ENCODE data around the gene SNRNP48. TPM values are rescaled to one million over a fixed set of nuclear protein-coding genes. Genes with fewer than 3 reads are reported as not detected.

The SNRNP48 gene
- total RNA-seq, 1 experiment from 2014 or later: 13.7 TPM

- H3K79me2 ChIP-seq (ENCODE audit: low read length): no peaks in the 10 kb centered on the region
- H3K27me3 ChIP-seq (ENCODE audit: low read length): no peaks in the 10 kb centered on the region
- H3K4me3 ChIP-seq (ENCODE audit: low read length): no peak overlapping the region
- H3K9me3 ChIP-seq (ENCODE audit: low read length): no peaks in the 10 kb centered on the region
- DNase-seq: no peak
- no peak overlapping the region for H3K4me2 ChIP-seq (ENCODE audit: low read depth, low read length, poor library complexity, severe bottlenecking)
- no peaks in the 10 kb centered on the region for H3K9me2 ChIP-seq (replicated peaks; ENCODE audit: insufficient read depth, low read length)
- no peak overlapping the region for H3K27ac ChIP-seq (ENCODE audit: low read length)
- no peak overlapping the region for H2AFZ ChIP-seq (ENCODE audit: low read length)
- H3K4me1 ChIP-seq (ENCODE audit: low read length): no peaks in the 10 kb centered on the region
- H3K9ac ChIP-seq (ENCODE audit: low read length): no peak overlapping the region
- H4K20me1 ChIP-seq (ENCODE audit: insufficient read depth, low read depth, low read length): no peaks in the 10 kb centered on the region
- H3K36me3 ChIP-seq (ENCODE audit: insufficient read depth, low read length): no peaks in the 10 kb centered on the region
Measured at GRCh38 chr6:7555671-7556070, 34.3 kb upstream of the SNRNP48 start.

GRCh38 chr6:7556394-7557106 lies 33.4 kb upstream of the SNRNP48 start:
- no peaks in the 10 kb centered on the region for H3K79me2 ChIP-seq (ENCODE audit: low read length)
- no peak for DNase-seq
- no peak overlapping the region for H3K27ac ChIP-seq (ENCODE audit: low read length)
- H3K4me1 ChIP-seq (ENCODE audit: low read length): no peaks in the 10 kb centered on the region
- H3K9ac ChIP-seq (ENCODE audit: low read length): no peak overlapping the region
- H3K36me3 ChIP-seq (ENCODE audit: insufficient read depth, low read length): no peaks in the 10 kb centered on the region
- no peaks in the 10 kb centered on the region for H3K9me3 ChIP-seq (ENCODE audit: low read length)
- H3K4me2 ChIP-seq (ENCODE audit: low read depth, low read length, poor library complexity, severe bottlenecking): no peak overlapping the region
- H4K20me1 ChIP-seq (ENCODE audit: insufficient read depth, low read depth, low read length): no peaks in the 10 kb centered on the region
- H3K4me3 ChIP-seq (ENCODE audit: low read length): no peak overlapping the region
- H3K27me3 ChIP-seq (ENCODE audit: low read length): no peaks in the 10 kb centered on the region
- no peaks in the 10 kb centered on the region for H3K9me2 ChIP-seq (replicated peaks; ENCODE audit: insufficient read depth, low read length)
- H2AFZ ChIP-seq (ENCODE audit: low read length): no peak overlapping the region

DNA sequence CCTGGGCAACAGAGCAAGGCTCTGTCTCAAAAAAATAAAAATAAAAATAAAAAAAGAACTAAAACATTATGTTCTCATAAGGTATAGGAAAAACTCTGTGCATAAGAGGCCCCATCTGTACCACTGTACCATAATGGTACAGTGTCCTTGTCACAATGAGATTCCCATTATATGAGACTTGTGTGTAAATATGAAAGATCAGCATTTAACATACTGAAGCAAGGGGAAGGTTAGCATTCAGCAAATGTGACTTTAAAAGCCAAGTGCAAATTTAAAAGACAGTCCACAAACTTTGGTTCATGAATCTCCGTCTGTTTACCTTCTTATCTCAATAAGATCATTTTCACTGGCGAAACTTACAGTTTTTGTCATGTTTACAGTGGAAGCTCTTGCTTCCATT lies 32.3 kb upstream of the SNRNP48 start:
- no peak overlapping the region for H2AFZ ChIP-seq (ENCODE audit: low read length)
- H3K36me3 ChIP-seq (ENCODE audit: insufficient read depth, low read length): no peaks in the 10 kb centered on the region
- H3K4me3 ChIP-seq (ENCODE audit: low read length): no peak overlapping the region
- no peaks in the 10 kb centered on the region for H4K20me1 ChIP-seq (ENCODE audit: insufficient read depth, low read depth, low read length)
- H3K9me3 ChIP-seq (ENCODE audit: low read length): no peaks in the 10 kb centered on the region
- no peak overlapping the region for H3K27ac ChIP-seq (ENCODE audit: low read length)
- no peaks in the 10 kb centered on the region for H3K4me1 ChIP-seq (ENCODE audit: low read length)
- H3K79me2 ChIP-seq (ENCODE audit: low read length): no peaks in the 10 kb centered on the region
- no peaks in the 10 kb centered on the region for H3K27me3 ChIP-seq (ENCODE audit: low read length)
- no peaks in the 10 kb centered on the region for H3K9me2 ChIP-seq (replicated peaks; ENCODE audit: insufficient read depth, low read length)
- DNase-seq: no peak
- no peak overlapping the region for H3K4me2 ChIP-seq (ENCODE audit: low read depth, low read length, poor library complexity, severe bottlenecking)
- no peak overlapping the region for H3K9ac ChIP-seq (ENCODE audit: low read length)

DNA sequence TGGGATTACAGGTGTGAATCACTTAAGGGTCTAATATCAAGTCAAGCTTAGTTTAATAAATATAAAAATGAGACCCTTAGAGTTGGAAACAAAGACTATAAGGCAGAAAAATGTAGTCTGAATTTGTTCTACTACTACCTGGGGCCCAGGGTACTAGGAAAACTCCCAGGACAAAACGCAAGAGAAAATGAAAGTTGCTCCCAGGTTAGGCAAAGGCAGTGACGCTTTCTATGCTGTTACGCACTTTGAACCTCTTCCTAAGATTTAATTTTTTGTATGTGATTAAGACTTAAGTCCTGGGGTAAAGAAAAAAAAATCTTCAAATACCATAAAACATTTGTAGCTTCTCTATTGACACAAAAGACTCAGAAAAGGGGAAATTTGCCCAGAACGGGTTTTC lies 31.2 kb upstream of the SNRNP48 start:
- Histone ChIP-seq H3K4me3 (ENCODE audit: low read length) (no peak overlapping the region), H3K4me1 (ENCODE audit: low read length) (no peaks in the 10 kb centered on the region), H3K9ac (ENCODE audit: low read length) (no peak overlapping the region), H3K36me3 (ENCODE audit: insufficient read depth, low read length) (no peaks in the 10 kb centered on the region), H3K79me2 (ENCODE audit: low read length) (no peaks in the 10 kb centered on the region), H3K27ac (ENCODE audit: low read length) (no peak overlapping the region), H3K27me3 (ENCODE audit: low read length) (no peaks in the 10 kb centered on the region), H3K9me3 (ENCODE audit: low read length) (no peaks in the 10 kb centered on the region), H2AFZ (ENCODE audit: low read length) (no peak overlapping the region), H3K4me2 (ENCODE audit: low read depth, low read length, poor library complexity, severe bottlenecking) (no peak overlapping the region), H4K20me1 (ENCODE audit: insufficient read depth, low read depth, low read length) (no peaks in the 10 kb centered on the region), H3K9me2 (replicated peaks; ENCODE audit: insufficient read depth, low read length) (no peaks in the 10 kb centered on the region)
- no peak for DNase-seq

DNA sequence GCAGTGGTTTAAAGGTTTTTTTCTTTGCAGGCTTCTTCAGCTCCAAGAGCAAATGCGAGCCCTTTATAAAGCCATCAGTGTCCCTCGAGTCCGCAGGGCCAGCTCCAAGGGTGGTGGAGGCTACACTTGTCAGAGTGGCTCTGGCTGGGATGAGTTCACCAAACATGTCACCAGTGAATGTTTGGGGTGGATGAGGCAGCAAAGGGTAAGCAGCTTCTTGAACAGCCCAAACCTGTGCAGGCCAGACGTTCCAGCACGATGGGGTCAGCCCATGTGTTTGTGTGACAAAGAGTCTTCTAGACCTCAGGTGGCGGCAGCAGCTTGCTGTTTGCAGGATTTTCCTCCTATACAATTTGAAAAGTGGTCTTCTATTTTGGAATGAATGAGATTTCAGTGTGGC lies 30.8 kb upstream of the SNRNP48 start:
- H3K36me3 ChIP-seq (ENCODE audit: insufficient read depth, low read length): no peaks in the 10 kb centered on the region
- H3K27ac ChIP-seq (ENCODE audit: low read length): no peak overlapping the region
- H3K79me2 ChIP-seq (ENCODE audit: low read length): no peaks in the 10 kb centered on the region
- no peak overlapping the region for H2AFZ ChIP-seq (ENCODE audit: low read length)
- no peaks in the 10 kb centered on the region for H3K9me2 ChIP-seq (replicated peaks; ENCODE audit: insufficient read depth, low read length)
- H3K4me3 ChIP-seq (ENCODE audit: low read length): no peak overlapping the region
- H3K4me2 ChIP-seq (ENCODE audit: low read depth, low read length, poor library complexity, severe bottlenecking): no peak overlapping the region
- H3K4me1 ChIP-seq (ENCODE audit: low read length): no peaks in the 10 kb centered on the region
- H3K9me3 ChIP-seq (ENCODE audit: low read length): no peaks in the 10 kb centered on the region
- no peak overlapping the region for H3K9ac ChIP-seq (ENCODE audit: low read length)
- H4K20me1 ChIP-seq (ENCODE audit: insufficient read depth, low read depth, low read length): no peaks in the 10 kb centered on the region
- DNase-seq: no peak
- no peaks in the 10 kb centered on the region for H3K27me3 ChIP-seq (ENCODE audit: low read length)

GRCh38 chr6:7559651-7560385 lies 30.2 kb upstream of the SNRNP48 start:
- DNase-seq: no peak
- H3K9me3 ChIP-seq (ENCODE audit: low read length): no peaks in the 10 kb centered on the region
- H3K4me3 ChIP-seq (ENCODE audit: low read length): no peak overlapping the region
- no peaks in the 10 kb centered on the region for H3K36me3 ChIP-seq (ENCODE audit: insufficient read depth, low read length)
- H3K79me2 ChIP-seq (ENCODE audit: low read length): no peaks in the 10 kb centered on the region
- no peak overlapping the region for H3K9ac ChIP-seq (ENCODE audit: low read length)
- no peaks in the 10 kb centered on the region for H3K9me2 ChIP-seq (replicated peaks; ENCODE audit: insufficient read depth, low read length)
- no peak overlapping the region for H3K27ac ChIP-seq (ENCODE audit: low read length)
- H2AFZ ChIP-seq (ENCODE audit: low read length): no peak overlapping the region
- no peaks in the 10 kb centered on the region for H3K4me1 ChIP-seq (ENCODE audit: low read length)
- no peaks in the 10 kb centered on the region for H3K27me3 ChIP-seq (ENCODE audit: low read length)
- H3K4me2 ChIP-seq (ENCODE audit: low read depth, low read length, poor library complexity, severe bottlenecking): no peak overlapping the region
- H4K20me1 ChIP-seq (ENCODE audit: insufficient read depth, low read depth, low read length): no peaks in the 10 kb centered on the region

- H3K27me3 ChIP-seq (ENCODE audit: low read length): no peaks in the 10 kb centered on the region
- H3K27ac ChIP-seq (ENCODE audit: low read length): no peak overlapping the region
- no peaks in the 10 kb centered on the region for H3K79me2 ChIP-seq (ENCODE audit: low read length)
- H3K9me3 ChIP-seq (ENCODE audit: low read length): no peaks in the 10 kb centered on the region
- H3K9me2 ChIP-seq (replicated peaks; ENCODE audit: insufficient read depth, low read length): no peaks in the 10 kb centered on the region
- no peak for DNase-seq
- no peak overlapping the region for H3K9ac ChIP-seq (ENCODE audit: low read length)
- no peak overlapping the region for H2AFZ ChIP-seq (ENCODE audit: low read length)
- H4K20me1 ChIP-seq (ENCODE audit: insufficient read depth, low read depth, low read length): no peaks in the 10 kb centered on the region
- no peaks in the 10 kb centered on the region for H3K4me1 ChIP-seq (ENCODE audit: low read length)
- H3K36me3 ChIP-seq (ENCODE audit: insufficient read depth, low read length): no peaks in the 10 kb centered on the region
- no peak overlapping the region for H3K4me3 ChIP-seq (ENCODE audit: low read length)
- no peak overlapping the region for H3K4me2 ChIP-seq (ENCODE audit: low read depth, low read length, poor library complexity, severe bottlenecking)
Measured at GRCh38 chr6:7561153-7561964, 28.6 kb upstream of the SNRNP48 start.

GRCh38 chr6:7562769-7563168 lies 27.2 kb upstream of the SNRNP48 start:
- H3K4me2 ChIP-seq (ENCODE audit: low read depth, low read length, poor library complexity, severe bottlenecking): no peak overlapping the region
- H3K9ac ChIP-seq (ENCODE audit: low read length): no peak overlapping the region
- H2AFZ ChIP-seq (ENCODE audit: low read length): no peak overlapping the region
- no peak overlapping the region for H3K4me3 ChIP-seq (ENCODE audit: low read length)
- no peaks in the 10 kb centered on the region for H3K9me2 ChIP-seq (replicated peaks; ENCODE audit: insufficient read depth, low read length)
- no peaks in the 10 kb centered on the region for H3K27me3 ChIP-seq (ENCODE audit: low read length)
- H3K36me3 ChIP-seq (ENCODE audit: insufficient read depth, low read length): no peaks in the 10 kb centered on the region
- H3K79me2 ChIP-seq (ENCODE audit: low read length): no peaks in the 10 kb centered on the region
- no peak for DNase-seq
- H3K4me1 ChIP-seq (ENCODE audit: low read length): no peaks in the 10 kb centered on the region
- no peak overlapping the region for H3K27ac ChIP-seq (ENCODE audit: low read length)
- H3K9me3 ChIP-seq (ENCODE audit: low read length): no peaks in the 10 kb centered on the region
- H4K20me1 ChIP-seq (ENCODE audit: insufficient read depth, low read depth, low read length): no peaks in the 10 kb centered on the region
